ENCODE measurements around the gene PBX1.

DNA sequence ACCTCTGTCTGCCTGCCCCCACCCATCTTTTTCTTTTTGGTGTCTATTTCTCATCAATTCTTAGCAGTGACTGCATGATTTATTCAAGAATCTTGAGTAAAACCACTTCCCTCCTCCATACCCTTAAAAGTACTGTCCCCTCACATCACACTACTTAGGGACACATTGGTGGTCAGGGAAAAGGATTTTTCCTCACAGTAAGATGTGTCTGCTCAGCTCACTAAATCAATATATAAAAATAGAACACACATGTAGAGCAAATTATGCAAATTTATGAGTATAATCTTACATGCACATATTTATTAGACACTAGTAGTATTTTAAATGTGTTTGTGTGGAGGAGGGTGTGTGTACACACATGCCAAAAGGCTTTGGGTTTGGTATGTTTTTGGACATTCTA is 202.0 kb downstream of the PBX1 start:
- no peak for TF ChIP-seq POLR2A (IDR thresholded peaks at IDR 0.05; ENCODE audit: low read depth, low read length)
- TF ChIP-seq, protein P1, sequence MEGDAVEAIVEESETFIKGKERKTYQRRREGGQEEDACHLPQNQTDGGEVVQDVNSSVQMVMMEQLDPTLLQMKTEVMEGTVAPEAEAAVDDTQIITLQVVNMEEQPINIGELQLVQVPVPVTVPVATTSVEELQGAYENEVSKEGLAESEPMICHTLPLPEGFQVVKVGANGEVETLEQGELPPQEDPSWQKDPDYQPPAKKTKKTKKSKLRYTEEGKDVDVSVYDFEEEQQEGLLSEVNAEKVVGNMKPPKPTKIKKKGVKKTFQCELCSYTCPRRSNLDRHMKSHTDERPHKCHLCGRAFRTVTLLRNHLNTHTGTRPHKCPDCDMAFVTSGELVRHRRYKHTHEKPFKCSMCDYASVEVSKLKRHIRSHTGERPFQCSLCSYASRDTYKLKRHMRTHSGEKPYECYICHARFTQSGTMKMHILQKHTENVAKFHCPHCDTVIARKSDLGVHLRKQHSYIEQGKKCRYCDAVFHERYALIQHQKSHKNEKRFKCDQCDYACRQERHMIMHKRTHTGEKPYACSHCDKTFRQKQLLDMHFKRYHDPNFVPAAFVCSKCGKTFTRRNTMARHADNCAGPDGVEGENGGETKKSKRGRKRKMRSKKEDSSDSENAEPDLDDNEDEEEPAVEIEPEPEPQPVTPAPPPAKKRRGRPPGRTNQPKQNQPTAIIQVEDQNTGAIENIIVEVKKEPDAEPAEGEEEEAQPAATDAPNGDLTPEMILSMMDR (conservative IDR thresholded peaks at IDR 0.05; ENCODE audit: low read depth, low read length): no peak
- TF ChIP-seq CEBPB (IDR thresholded peaks at IDR 0.05; ENCODE audit: low read depth, low read length): no peak
- no peak for TF ChIP-seq BHLHE40 (IDR thresholded peaks at IDR 0.05; ENCODE audit: low read depth, low read length)
- TF ChIP-seq MXI1 (IDR thresholded peaks at IDR 0.05; ENCODE audit: borderline replicate concordance, low read depth, low read length): no peak
- TF ChIP-seq, protein P2, sequence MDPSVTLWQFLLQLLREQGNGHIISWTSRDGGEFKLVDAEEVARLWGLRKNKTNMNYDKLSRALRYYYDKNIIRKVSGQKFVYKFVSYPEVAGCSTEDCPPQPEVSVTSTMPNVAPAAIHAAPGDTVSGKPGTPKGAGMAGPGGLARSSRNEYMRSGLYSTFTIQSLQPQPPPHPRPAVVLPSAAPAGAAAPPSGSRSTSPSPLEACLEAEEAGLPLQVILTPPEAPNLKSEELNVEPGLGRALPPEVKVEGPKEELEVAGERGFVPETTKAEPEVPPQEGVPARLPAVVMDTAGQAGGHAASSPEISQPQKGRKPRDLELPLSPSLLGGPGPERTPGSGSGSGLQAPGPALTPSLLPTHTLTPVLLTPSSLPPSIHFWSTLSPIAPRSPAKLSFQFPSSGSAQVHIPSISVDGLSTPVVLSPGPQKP (IDR thresholded peaks at IDR 0.05; ENCODE audit: borderline replicate concordance, low read depth, low read length): no peak
- no peak for TF ChIP-seq RCOR1 (IDR thresholded peaks at IDR 0.05; ENCODE audit: insufficient replicate concordance, low read length)
- TF ChIP-seq, protein P3, sequence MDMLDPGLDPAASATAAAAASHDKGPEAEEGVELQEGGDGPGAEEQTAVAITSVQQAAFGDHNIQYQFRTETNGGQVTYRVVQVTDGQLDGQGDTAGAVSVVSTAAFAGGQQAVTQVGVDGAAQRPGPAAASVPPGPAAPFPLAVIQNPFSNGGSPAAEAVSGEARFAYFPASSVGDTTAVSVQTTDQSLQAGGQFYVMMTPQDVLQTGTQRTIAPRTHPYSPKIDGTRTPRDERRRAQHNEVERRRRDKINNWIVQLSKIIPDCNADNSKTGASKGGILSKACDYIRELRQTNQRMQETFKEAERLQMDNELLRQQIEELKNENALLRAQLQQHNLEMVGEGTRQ (IDR thresholded peaks at IDR 0.05; ENCODE audit: low read depth, low read length): no peak
- no peak for TF ChIP-seq RAD21 (IDR thresholded peaks at IDR 0.05; ENCODE audit: low read length)
- TF ChIP-seq MAZ (IDR thresholded peaks at IDR 0.05; ENCODE audit: borderline replicate concordance, low read depth, low read length): no peak
- TF ChIP-seq RFX5 (IDR thresholded peaks at IDR 0.05; ENCODE audit: low read depth, low read length): no peak
- no peak for TF ChIP-seq CHD1 (IDR thresholded peaks at IDR 0.05; ENCODE audit: low read depth, low read length)
- TF ChIP-seq NFE2L2 (IDR thresholded peaks at IDR 0.05; ENCODE audit: low read depth, low read length): no peak
- TF ChIP-seq SMC3 (IDR thresholded peaks at IDR 0.05; ENCODE audit: low read depth, low read length): no peak
